Measurements from ENCODE around the gene LHX4.

The LHX4 gene

DNA sequence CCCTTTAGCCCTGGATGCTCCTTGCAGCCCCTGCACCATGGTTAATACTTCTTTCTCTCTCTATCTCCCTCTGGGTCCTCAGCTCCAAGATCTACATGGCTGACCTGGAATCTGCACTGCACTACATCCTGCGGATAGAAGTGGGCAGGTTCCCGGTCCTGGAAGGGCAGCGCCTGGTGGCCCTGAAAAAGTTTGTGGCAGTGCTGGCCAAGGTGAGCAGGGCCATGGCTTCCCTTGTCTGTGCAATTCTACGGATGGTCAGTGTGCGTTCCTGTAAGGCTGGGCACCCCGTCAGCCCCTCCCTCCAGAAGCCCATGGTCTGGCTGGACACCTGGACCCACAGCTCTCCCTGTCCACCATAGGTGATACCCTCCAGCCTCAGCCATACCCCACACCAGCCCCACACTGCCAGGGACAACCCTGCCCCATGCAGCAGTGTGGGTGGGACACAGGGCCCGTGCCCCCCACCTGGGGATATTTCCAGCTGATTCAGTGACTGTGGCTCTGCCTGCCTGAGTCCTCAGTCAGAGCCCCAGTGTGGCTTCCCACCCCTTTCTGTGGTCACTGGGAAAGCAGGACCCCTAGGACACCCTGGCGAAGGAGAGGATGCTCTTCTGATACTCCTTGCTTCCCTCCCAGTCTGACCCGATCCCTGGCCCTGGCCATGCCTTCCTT, 44.0 kb upstream of the LHX4 start:
- no peak for DNase-seq (ENCODE audit: low spot score)
- TF ChIP-seq, protein P1, sequence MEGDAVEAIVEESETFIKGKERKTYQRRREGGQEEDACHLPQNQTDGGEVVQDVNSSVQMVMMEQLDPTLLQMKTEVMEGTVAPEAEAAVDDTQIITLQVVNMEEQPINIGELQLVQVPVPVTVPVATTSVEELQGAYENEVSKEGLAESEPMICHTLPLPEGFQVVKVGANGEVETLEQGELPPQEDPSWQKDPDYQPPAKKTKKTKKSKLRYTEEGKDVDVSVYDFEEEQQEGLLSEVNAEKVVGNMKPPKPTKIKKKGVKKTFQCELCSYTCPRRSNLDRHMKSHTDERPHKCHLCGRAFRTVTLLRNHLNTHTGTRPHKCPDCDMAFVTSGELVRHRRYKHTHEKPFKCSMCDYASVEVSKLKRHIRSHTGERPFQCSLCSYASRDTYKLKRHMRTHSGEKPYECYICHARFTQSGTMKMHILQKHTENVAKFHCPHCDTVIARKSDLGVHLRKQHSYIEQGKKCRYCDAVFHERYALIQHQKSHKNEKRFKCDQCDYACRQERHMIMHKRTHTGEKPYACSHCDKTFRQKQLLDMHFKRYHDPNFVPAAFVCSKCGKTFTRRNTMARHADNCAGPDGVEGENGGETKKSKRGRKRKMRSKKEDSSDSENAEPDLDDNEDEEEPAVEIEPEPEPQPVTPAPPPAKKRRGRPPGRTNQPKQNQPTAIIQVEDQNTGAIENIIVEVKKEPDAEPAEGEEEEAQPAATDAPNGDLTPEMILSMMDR (IDR thresholded peaks at IDR 0.05; ENCODE audit: extremely low read depth, missing control alignments): no peak

- DNase-seq (ENCODE audit: low spot score): no peak
- TF ChIP-seq, protein P1 (IDR thresholded peaks at IDR 0.05; ENCODE audit: extremely low read depth, missing control alignments): no peak
These were observed 43.2 kb upstream of the LHX4 start for GRCh38 chr1:180186831-180187230.

DNA sequence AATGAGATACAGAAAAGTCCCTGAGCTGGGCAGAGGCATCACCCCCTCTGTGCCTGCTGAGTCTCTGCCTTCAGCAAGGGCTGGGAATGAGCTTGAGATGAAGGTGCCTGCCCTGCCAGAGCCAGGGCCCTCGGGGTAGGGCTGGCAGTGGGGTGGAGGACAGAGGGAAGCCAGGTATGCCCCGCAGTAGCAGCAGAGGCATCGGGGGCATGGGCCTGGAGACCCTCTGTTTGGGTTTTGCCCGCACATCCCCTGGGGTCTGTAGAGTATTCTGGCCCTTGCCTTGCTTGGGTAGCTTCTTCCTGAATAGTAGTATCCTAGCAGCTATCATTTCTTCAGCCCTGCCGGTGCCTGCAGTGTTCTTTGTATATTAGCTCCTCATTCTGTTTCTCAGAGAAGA, 42.4 kb upstream of the LHX4 start:
- no peak for DNase-seq (ENCODE audit: low spot score)
- TF ChIP-seq, protein P1 (IDR thresholded peaks at IDR 0.05; ENCODE audit: extremely low read depth, missing control alignments): no peak

DNA sequence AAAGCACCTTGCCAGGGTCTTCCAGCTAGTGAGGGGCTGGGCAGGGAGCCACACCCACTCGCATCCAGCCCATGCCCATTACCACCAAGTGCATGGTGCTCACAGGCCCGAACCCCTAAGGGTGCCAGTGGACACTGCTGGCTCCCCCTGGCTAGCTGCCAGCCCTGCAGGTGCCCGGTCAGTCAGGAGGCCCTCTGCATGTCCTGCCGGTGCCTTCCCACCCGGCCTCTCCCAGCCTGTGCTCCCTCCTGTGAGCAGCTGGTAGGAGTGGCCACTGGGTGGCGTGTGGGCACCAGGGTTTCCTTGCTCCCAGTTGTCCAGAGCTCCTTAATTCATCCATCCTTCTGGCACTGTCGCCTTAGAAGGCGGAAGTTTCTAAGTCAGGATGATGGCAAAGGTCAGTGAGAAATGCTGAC, 42.0 kb upstream of the LHX4 start:
- DNase-seq (ENCODE audit: low spot score): peak; percentile 57
- TF ChIP-seq, protein P1 (IDR thresholded peaks at IDR 0.05; ENCODE audit: extremely low read depth, missing control alignments): peak; percentile 27

DNA sequence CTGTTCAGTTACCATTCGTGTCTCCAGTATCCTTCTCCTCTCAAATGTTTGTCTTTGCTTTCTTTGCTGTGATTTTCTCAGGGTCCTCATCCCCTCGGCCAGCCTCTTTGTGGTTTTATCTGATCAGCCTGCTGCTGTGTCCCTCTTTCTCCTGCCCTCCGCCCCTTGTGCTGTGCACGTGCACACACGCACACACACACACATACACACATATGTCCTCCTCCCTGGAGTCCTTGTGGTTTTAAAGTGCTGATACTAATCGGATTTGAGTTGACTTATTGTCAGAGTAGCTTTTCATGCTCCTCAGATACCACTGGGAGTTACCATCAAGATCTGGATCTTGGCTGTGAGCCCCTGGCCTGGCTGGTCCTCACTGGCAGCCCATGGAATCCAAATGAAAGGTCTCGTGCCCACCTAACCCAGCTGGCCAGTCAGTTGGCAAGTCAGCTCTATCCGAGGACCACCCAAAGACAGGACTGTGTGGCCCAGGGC, 41.3 kb upstream of the LHX4 start:
- no peak for DNase-seq (ENCODE audit: low spot score)
- TF ChIP-seq, protein P1 (IDR thresholded peaks at IDR 0.05; ENCODE audit: extremely low read depth, missing control alignments): no peak

DNA sequence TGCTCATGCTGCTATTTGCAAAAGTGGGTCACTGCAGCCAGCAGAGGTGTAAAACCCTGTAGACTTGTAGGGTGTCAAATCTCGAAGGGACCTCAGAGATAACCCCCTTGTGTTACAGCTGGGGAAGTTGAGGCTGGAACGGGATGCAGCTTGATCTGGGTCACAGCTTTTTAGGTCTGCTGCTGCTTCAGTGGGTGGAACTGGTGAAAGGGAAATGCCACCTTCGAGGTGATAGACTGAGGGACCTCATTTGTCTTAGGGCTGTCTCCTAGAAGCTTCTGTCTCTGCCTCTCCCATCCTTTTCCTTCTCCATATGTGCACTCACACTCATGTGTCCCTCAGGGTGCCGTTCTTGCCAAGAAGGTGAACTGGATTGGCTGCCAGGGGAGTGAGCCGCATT, 40.0 kb upstream of the LHX4 start:
- TF ChIP-seq, protein P1 (IDR thresholded peaks at IDR 0.05; ENCODE audit: extremely low read depth, missing control alignments): no peak
- DNase-seq (ENCODE audit: low spot score): no peak

GRCh38 chr1:180192172-180192571, 37.9 kb upstream of the LHX4 start:
- TF ChIP-seq, protein P1 (IDR thresholded peaks at IDR 0.05; ENCODE audit: extremely low read depth, missing control alignments): no peak
- no peak for DNase-seq (ENCODE audit: low spot score)
